Hematopoietic multipotent progenitor cell treated with erythropoietin and hydrocortisone succinate and interleukin-3 and kit ligand, for 15 days (in vitro differentiated cells): ENCODE data around the gene TRIM67.

ENCODE experiments used
- DNase-seq: peaks from one replicate; pipeline ENCODE4 v3.0.0-alpha.2; 2015; ENCODE audit warnings: low spot score

Gene TRIM67

DNA sequence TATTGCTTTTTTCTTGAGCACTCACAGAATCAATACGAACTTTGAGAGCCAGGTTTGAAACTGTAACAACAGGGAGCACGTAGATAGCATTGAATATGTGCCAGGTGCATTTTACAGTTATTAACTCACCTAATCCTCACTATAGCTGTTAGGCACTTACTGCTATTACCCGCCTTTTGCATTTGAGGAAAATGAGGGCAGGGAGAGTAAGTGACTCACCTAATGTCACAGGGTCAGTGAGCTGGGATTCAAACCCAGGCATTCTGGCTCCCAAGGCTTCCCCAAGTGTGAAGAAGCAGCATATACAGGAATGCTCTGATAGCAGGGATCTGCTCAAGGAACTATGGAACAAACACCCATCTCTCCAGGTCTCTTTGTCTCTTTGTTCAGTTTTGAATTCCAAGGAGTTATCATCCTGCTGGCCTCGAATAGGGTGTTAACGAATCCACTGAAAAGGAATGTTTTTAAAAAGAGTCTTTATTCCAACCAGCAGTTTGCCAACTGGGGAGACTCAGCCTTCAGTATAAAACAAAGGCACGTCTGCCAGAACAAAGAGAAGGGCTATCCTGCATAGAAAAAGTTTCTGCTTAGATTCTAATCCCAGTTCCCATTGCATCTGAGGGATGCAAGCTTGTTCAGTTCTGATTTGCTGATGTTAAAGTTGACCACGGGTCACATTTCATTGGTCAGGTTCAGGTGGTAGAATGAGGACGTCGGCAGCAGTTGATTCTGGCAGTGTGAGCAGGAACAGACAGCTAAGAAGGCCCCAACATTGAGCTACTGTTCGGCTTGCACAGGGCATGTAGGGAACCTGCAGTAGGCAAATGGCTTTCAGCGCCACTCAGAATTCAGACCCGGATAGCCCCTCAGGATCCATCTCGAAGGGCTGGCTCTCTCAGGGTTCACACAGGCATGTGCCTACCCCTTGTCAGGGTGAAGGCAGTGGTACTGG lies 22.1 kb downstream of the TRIM67 start:
- no peak for DNase-seq

DNA sequence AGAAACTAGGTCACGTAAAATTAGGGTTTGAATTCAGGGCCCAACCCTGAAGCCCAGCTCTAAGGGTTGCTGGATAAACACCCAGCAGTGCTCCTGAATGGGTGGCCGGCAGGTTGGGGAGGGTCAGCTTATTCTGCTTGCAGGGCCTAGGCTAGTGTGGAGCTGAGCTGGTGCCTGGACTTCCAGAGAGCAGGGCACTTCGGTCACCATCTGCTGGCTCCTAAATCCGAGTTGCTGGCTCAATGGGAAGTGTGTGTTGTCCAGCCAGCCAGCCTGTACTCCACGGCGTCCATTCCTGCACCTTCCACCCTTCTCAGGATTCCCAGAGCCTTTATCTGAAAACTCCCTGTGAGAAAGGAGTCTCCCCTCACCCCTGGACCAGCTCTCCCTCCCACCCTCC lies 23.0 kb downstream of the TRIM67 start:
- DNase-seq: no peak

DNA sequence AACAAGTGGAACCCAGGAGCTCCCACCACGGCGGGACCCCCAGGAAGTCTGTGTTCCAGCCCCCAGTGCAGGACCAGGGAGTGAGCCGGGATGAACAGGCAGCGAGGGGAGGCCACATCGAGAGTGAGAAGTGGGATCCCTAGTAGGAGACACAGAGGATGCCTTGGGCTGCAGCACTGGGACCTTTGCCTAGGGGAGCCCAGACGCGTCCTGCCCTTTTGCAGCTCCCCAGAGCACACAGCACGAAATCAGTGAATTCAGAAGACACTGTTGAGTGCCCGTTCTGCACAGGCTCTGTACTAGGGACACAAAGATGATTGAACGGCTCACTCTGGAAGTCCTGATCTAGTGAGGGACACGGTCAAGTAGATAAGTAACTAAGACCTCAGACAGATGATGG lies 23.5 kb downstream of the TRIM67 start:
- no peak for DNase-seq

DNA sequence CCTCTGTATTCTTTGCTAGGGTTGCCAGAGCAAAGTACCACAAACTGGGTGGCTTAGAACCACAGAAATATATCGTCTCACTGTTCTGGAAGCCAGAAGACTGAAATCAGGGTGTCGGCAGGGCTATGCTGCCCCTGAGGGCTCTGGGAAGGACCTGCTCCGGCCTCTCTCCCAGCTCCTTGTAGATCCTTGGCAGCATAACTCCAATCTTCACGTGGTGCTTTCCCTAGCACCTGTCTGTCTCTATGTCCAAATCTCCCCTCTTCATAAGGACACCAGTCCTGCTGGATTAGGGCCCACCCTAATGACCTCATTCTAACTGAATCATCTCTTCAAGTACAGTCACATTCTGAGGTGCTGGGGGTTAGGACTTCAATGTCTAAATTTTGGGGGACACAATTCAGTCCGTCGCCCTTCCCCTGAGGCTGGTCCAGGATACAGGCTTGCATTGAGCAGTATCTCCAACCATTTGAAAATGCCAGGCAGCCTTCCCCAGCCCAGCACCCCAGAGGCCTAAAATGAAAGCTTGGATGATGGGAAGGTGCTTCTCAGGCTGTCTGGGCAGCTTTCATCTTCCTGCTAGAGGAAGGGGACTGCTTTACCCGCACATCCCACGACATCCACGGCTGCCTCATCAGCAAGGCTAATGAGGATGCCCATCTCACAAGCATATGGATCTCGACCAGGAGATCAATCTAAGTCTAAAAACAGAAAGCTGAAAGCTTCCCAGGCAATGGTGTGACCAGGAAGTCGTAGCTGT lies 24.7 kb downstream of the TRIM67 start:
- no peak for DNase-seq

DNA sequence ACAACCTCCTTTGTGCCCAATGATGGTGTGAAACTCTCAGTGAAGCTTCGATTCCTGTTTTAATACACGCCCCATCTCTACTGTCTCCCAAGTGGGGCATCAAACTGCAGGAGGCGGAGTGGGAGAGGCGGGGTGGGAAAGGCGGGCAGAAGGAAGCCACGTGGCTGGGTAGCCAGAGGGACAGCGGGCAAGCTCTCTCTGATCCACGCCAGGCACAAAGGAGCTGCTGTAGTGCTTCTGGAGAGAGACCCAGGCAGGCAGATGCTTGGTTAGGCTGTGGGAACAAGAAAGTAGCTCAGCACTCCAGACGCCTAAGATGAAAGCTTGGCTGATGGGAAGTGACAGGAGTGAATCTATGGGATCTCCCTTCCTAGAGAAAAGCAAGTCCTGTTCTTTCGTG lies 25.7 kb downstream of the TRIM67 start:
- no peak for DNase-seq

DNA sequence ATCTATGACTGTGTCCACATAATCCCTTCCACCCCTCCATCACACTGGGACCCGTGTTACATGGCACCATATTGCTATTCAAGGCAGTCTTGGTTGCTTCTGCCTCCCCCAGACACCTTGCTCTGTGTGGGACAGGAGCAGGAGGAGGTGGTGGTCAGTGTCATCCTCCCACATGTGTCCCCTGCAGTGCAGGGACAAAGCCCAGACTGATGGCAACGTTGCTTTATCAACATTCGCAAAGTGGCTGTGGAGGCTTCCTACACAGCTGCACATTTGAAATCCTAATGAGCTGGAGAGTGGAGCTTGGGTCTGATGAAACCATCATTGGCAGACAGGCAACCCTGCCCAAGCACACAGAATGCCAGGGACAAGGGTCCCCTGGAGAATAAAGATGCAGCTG lies 26.2 kb downstream of the TRIM67 start:
- no peak for DNase-seq

DNA sequence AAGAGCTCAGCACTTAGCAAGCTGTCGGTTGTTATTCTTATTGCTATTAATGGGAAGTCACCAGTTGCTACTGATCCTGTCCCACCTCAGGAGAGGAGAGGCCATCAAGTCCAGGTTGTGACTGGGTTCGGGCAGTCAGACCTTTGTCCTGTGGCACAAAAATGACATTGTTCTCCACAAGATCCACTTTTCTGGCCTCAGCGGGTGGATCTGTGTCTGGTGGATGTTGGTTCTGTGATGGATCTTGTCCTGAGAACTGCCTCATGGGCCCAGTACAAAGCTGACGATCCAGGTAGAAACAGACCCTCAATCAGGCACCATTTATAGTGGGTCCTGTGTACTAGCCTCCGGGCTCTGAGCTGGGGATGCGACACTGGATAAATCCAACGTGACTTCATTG lies 26.9 kb downstream of the TRIM67 start:
- no peak for DNase-seq

DNA sequence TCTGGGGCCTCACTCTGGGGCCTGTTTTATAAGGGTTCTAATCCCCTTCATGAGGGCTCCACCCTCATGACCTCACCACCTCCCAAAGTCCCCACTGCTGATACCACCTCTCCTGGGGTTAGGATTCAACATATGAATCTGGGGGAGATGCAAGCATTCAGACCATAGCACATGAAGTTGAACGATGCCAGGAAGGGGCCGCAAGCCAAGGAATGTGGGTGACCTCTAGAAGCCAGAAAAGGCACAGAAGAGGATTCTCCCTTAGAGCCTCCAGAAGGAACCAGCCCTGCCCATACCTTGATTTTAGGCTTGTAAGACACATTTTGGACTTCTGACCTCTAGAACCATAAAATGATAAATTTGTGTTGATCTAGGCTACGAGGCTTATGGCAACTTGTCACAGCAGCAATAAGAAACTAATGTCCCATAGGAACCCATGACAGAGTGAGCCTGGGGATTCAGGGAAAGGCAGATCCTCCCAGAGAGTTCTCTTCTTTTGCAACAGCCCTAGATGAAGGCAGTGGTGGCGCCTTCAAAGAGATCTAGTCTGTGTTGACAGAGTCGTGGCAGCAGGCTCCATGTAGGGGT lies 27.9 kb downstream of the TRIM67 start:
- no peak for DNase-seq

DNA sequence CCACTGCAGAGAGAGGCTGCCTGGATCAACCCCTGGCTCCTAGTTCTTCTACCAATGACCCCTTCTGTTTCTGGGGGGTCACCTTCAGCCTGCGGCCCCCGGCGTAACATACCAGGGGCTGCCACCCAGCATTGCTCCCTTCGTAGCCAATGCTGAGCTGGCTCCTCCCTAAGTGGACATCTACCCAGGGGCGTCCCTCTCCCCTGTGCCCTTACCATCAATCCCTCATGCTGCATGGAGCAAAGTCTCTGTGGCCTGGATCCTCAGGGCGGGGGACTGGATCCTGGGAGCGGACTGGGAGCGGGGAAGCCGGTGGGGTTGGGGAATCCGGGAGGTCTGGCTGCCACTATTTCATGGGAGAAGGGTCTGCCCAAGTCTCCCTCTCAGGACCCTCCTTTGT lies 28.6 kb downstream of the TRIM67 start:
- no peak for DNase-seq

DNA sequence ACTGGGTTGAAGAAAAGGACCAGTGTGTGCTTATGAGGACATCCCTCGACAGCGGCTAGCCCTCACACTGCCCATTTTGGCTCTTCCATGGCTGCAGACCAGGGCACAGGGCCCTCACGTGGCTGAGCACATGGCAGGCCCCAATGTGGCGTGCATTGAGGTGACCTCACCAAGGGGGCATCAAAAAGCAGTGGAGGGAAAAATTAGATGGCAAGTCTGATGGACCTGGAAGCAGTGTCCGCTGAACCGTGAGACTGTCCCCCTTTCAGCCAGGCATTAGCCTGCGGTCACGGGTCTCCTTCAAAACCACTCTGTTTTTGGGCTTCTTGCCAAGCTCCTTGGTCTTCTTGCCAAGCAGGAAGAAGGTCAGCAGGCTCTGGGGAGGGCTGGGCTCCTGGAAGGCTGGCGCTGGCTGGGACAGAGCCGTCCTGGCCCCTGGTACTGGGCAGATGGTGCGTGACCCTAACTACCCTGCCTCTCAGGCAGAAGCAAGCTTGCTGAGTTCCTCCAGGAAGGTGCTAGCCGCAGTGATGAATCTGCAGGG lies 30.8 kb downstream of the TRIM67 start:
- DNase-seq: no peak

DNA sequence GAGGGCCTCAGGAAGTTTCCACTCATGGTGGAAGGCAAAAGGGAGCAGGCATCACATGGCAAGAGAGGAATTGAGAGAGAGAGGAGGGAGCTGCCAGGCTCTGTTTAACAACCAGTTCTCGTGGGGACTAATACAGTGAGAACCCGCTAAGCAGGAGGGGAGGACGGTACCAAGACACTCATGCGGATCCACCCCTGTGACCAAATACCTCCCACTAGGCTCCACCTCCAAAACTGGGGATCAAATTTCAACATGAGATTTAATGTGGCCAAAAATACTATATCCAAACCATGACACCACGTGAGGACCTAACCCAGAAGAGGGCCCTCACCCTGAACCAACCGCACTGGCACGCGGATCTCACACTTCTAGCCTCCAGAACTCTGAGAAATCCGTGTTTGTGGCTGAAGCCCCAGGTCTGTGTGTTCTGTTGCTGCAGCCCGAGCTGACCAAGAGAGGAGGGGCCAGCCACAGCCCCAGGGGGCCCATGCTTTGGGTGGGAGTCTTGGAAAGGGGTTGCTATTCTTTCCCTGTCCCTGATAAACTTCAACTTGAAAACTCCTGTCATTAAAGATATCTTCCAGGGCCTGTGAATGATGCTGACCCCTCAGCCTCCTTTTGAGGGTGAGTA lies 32.0 kb downstream of the TRIM67 start:
- DNase-seq: no peak

DNA sequence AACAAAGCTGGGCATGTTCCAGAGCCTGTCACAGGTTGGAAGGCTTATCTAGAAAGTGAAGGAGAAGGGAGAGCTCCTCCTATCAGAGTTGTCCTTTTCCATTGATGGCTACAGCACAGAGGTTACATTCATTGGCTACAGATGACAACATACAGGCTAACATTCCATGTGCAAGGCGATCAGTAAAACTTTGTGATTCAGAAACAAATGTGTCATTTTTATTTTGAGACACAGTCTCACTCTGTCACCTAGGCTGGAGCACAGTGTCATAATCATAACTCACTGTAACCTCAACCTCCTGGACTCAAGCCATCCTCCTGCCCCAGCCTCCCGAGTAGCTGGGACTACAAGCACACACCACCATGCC lies 32.6 kb downstream of the TRIM67 start:
- DNase-seq: no peak

DNA sequence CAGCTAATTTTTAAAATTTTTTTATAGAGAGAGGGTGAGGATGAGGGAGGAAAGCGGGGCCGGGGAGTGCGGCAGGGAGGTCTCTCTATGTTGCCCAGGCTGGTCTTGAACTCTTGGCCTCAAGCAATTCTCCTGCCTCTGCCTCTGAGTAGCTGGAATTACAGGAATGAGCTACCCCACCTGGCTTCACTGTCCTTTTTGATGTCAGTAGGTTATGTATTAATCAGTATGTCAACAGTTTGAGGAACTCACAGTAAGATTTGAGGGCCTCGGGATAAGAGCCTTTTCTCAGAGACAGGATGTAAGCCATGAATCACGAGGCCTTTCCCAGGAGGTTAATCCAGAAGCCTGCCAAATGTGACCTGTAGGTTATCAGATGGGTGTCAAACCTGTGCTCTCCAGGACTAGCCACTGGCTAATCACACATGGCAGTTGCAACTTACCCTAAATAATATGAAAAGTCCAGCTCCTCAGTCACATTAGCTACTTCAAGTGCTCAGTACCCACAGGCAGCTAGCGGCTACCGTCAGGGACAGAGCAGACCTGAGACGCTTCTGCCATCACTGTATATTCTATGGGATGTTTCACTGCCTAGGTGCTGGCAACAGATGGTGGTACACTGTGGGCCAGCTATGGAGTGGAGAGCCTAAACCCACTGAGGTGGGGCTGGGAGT lies 33.1 kb downstream of the TRIM67 start:
- DNase-seq: no peak

DNA sequence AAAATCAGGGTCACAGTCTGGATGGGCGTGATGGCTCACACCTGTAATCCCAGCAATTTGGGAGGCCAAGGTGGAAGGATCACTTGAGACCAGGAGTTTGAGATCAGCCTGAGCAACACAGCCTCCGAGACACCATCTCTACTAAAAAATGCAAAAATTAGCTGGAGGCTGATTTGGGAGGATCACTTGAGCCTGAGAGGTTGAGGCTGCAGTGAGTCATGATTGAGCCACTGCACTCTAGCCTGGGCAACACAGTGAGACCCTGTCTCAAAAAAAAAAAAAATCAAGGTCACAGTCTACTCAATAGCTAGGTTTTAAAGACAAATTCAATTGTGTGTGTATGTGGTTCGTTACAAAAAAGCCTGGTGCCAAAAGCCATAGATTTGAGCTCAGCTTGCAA lies 34.4 kb downstream of the TRIM67 start:
- DNase-seq: no peak

DNA sequence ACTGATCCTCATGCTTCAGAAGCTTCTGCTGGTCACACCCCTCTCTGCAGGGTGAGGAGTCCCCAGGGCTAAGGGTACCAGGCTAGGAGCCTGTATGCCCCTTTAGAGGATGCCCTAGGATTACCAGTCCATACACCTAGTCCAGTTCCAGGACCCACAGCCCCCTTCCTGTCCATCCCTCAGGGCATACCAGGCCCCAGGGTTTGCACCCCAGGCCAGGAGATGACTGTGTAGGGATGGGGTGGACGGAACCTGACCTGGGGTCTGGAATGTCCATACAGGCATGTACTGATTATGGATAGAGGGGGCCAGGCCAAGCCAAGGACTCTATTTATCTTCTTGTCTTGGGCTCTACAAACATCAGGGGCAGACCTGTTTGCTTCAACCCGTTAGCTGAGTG lies 34.9 kb downstream of the TRIM67 start:
- DNase-seq: no peak

DNA sequence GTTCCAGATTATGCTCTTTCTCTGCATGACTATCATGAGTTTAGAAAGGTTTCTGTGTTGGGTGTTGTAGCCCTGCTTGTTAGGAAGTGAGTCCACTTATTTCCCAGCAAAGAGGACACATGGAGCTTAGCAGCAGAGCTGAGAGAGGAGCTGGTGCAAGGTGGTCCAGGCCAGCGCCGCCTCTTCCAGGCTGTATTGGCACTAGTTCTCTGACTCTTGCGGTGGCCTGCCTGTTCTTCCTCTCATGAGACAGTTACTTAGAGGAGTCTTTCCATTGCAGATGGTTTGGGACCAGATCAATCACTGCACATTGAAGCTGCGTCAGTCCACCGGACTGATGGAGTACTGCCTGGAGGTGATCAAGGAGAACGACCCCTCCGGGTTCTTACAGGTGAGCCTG lies 38.0 kb downstream of the TRIM67 start:
- no peak for DNase-seq

DNA sequence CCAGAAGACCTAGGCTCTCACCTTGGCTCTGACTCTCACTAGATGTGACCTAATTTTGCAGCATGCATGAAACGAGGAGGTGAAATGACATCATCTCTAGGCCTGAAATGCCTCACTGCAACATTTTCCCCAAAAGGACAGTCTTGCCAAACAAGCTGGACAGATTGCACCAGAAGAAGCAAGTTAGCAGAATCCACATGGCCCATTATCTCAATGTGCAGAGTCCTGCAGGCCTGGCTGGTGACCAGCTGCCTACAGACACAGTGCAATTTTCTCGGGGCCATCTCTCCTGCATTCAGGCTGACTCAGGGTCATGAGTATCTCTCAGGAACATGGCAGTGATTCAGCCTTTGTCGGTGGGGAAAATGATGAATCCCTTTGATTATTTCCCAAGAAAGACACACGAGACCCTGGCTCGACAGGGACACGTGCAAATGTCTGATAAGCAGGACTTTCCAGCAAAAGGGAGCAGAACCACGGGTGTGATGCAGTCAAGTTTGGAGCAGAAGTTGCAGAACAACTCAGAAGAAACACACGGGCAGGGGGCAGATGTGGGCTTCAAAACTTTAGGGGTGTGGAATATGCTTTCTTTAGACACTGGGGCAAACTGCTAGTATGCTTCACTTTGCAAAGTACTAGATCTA lies 38.7 kb downstream of the TRIM67 start:
- no peak for DNase-seq

DNA sequence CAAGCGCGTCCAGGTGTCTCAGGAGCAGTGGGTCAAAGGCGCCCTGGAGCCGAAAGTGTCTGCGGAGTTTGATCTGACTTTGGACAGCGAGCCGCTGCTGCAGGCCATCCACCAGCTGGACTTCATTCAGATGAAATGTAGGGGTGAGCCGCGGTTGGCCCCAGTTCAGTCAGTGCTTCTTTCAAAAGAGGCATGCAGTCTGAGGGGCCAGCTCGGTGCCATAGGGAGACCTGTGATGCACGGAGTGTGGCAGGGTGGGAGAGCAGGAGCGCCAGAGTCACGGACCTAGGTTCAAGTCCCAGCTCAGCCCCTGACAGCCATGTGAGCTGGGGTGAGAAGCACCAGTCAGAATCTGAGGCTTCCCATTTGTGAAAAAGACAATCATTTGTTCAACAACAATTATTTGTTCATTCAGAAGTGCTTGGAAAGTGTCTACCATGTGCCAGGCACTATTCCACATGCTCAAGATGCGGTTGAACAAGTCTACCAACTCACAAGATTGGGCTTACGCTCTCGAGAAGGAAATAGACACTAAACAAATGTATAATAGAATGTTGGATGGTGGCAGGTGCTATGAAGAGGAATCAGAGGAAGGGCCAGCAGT lies 39.6 kb downstream of the TRIM67 start:
- DNase-seq: no peak

DNA sequence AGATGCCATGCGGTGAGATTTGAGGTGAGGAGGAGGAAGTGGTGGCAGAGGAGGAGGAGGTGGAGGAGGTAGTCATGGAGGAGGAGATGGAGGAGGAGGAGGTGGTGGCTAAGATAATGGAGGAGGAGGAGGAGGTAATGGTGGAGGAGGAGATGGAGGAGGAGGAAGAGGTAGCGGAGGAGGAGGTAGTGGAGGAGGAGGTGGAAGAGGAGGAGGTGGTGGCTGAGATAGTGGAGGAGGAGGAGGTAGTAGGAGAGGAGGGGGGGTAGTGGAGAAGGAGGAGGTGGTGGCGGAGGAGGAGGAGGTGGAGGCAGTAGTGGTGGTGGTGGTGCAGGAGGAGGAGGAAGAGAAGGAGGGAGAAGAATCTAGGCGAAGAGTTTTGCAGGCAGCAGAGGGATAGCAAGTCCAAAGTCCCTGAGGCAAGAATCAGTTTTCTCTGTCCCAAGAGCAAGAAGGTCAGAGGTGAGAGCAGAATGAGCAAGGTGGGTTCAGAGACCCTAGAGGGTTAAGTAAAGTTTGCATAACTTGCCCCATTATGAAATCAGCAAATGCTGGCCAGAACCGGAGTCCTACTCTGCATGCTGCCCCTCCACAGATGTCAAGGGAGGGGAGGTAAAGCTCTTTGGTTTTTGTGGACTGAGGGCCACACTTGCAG lies 40.2 kb downstream of the TRIM67 start:
- no peak for DNase-seq
